Endothelial cell of umbilical vein (primary cell): ENCODE data around the gene CLCN4. TPM values are rescaled to one million over a fixed set of nuclear protein-coding genes. Genes with fewer than 3 reads are reported as not detected.

Experiments used
- BruUV-seq: library from RNA; stranded (reverse); fragments of 400-500 nt; replicated peaks from 2 replicates; lab custom pipeline; 2021; lab: Mats Ljungman, UMichigan
- CTCF ChIA-PET: fragments of 300-600, 350-600 bp; sonication (Branson Sonifier 250); formaldehyde crosslinking; loops from one replicate; lab custom pipeline; 2021; ENCODE audit warnings: antibody characterized with exemption, inconsistent platforms; lab: Charles Lee
- POLR2A ChIA-PET: fragments of 300-600, 350-600 bp; sonication (Branson Sonifier 250); formaldehyde crosslinking; loops from one replicate; lab custom pipeline; 2021; ENCODE audit warnings: antibody characterized with exemption, inconsistent platforms; lab: Charles Lee
- DNase-seq: peaks from one replicate; pipeline ENCODE4 v3.0.0-alpha.2; 2011; ENCODE audit warnings: low read depth, low spot score
- FAIRE-seq: peaks from 2 replicates; lab custom pipeline; 2011; peaks lifted over from hg19 to GRCh38; lab: Jason Lieb, UNC
- H2AFZ ChIP-seq: 2 replicates; pipeline ENCODE4 v1.6.0; 2012; ENCODE audit warnings: low read depth, low read length, control low read depth, inconsistent platforms
- H3K27ac ChIP-seq: 2 replicates; pipeline ENCODE4 v1.5.1; 2011; ENCODE audit warnings: low read depth, mild to moderate bottlenecking, control low read depth, low read length, moderate library complexity; ENCODE audit not compliant: insufficient read depth
- H3K27me3 ChIP-seq, 2 experiments: 2 replicates each; pipeline versions ENCODE4 v1.6.0 to v1.6.1; 2011; ENCODE audit warnings: low read length in 2 of 2, mixed read lengths in 1 of 2; ENCODE audit not compliant: control insufficient read depth in 2 of 2, insufficient read depth in 2 of 2
- H3K36me3 ChIP-seq, 2 experiments: 2 replicates in 1 of 2; 3 replicates in 1 of 2; pipeline ENCODE4 v1.5.1; 2011; ENCODE audit warnings: low read length in 2 of 2, mild to moderate bottlenecking in 1 of 2, moderate library complexity in 1 of 2; ENCODE audit not compliant: control insufficient read depth in 2 of 2, insufficient read depth in 2 of 2; ENCODE audit errors: extremely low read depth in 1 of 2
- H3K4me1 ChIP-seq: 3 replicates; pipeline ENCODE4 v1.5.1; 2011; ENCODE audit warnings: mild to moderate bottlenecking, low read length; ENCODE audit not compliant: control insufficient read depth, insufficient read depth; ENCODE audit errors: extremely low read depth
- H3K4me2 ChIP-seq: 2 replicates; pipeline ENCODE4 v1.6.1; 2011; ENCODE audit warnings: low read length, control low read depth, mixed read lengths; ENCODE audit not compliant: insufficient read depth
- H3K4me3 ChIP-seq, 3 experiments: fragments of 200-600 bp in 1 of 3; sonication (generic), shearing (Covaris generic) in 1 of 3; replicated peaks in 1 of 3; 2 replicates each; pipeline ENCODE4 v1.5.1; 2011 to 2016; ENCODE audit warnings: control low read depth in 3 of 3, low read length in 3 of 3, mild to moderate bottlenecking in 2 of 3, inconsistent platforms in 1 of 3, low read depth in 1 of 3, moderate library complexity in 1 of 3; ENCODE audit not compliant: insufficient read depth in 1 of 3
- H3K79me2 ChIP-seq: 2 replicates; pipeline ENCODE4 v1.6.0; 2012; ENCODE audit warnings: low read length, inconsistent platforms; ENCODE audit not compliant: control insufficient read depth, insufficient read depth
- H3K9ac ChIP-seq: replicated peaks from 2 replicates; pipeline ENCODE3; 2011; ENCODE audit warnings: low read length, control low read depth; ENCODE audit not compliant: insufficient read depth; ENCODE audit errors: extremely low read depth
- H3K9me1 ChIP-seq: replicated peaks from 3 replicates; pipeline ENCODE4 v1.6.0; 2011; ENCODE audit warnings: mild to moderate bottlenecking, low read length; ENCODE audit not compliant: control insufficient read depth, insufficient read depth; ENCODE audit errors: extremely low read depth
- H3K9me3 ChIP-seq: replicated peaks from 2 replicates; pipeline ENCODE4 v1.5.1; 2012; ENCODE audit warnings: low read length, inconsistent platforms; ENCODE audit not compliant: control insufficient read depth, insufficient read depth
- H4K20me1 ChIP-seq: replicated peaks from 2 replicates; pipeline ENCODE3; 2011; ENCODE audit warnings: mild to moderate bottlenecking, low read length; ENCODE audit not compliant: control insufficient read depth, insufficient read depth; ENCODE audit errors: extremely low read depth
- EZH2 ChIP-seq: IDR thresholded peaks from 2 replicates; pipeline ENCODE4 v1.6.1; 2012; ENCODE audit warnings: borderline replicate concordance, low read depth, mild to moderate bottlenecking, moderate library complexity, low read length, inconsistent platforms; ENCODE audit not compliant: severe bottlenecking
- FOS ChIP-seq: IDR thresholded peaks from 2 replicates; pipeline ENCODE4 v1.6.1; 2011; ENCODE audit warnings: mild to moderate bottlenecking, low read length, moderate library complexity, borderline replicate concordance; ENCODE audit not compliant: insufficient read depth
- GATA2 ChIP-seq: IDR thresholded peaks from 2 replicates; pipeline ENCODE4 v1.7.0; 2011; ENCODE audit warnings: low read depth, mild to moderate bottlenecking, moderate library complexity, mixed read lengths, low read length; ENCODE audit not compliant: insufficient read length, insufficient read depth
- JUN ChIP-seq: IDR thresholded peaks from 2 replicates; pipeline ENCODE4 v1.6.1; 2011; ENCODE audit warnings: borderline replicate concordance, low read depth; ENCODE audit not compliant: insufficient read length, insufficient read depth
- MYC ChIP-seq: IDR thresholded peaks from one replicate; pipeline ENCODE4 v1.6.1; 2011; ENCODE audit warnings: mild to moderate bottlenecking, low read depth, low read length
- POLR2A ChIP-seq: IDR thresholded peaks from 2 replicates; pipeline ENCODE4 v1.6.1; 2012; ENCODE audit warnings: low read depth, mild to moderate bottlenecking, control low read depth, low read length
- POLR2AphosphoS5 ChIP-seq: IDR thresholded peaks from 2 replicates; pipeline ENCODE4 v1.6.1; 2012; ENCODE audit warnings: low read depth, mild to moderate bottlenecking, control low read depth, low read length, moderate library complexity; ENCODE audit not compliant: insufficient read depth
- dilution Hi-C: fragments of 300-500 bp; cut with MboI; formaldehyde crosslinking; loops from one replicate; pipeline ENCODE4 v1.15.0; 2019; ENCODE audit warnings: low sequenced_read_pairs; ENCODE audit not compliant: extremely low pct_ligation_motif_present
- intact Hi-C: fragments of 100-400 bp; cut with micrococcal nuclease; formaldehyde crosslinking; loops from one replicate; pipeline ENCODE4 v1.10.0; 2022
- polyA plus RNA-seq, 4 experiments: library from polyadenylated mRNA; depleted of rRNA in 3 of 4; stranded (reverse) in 3 of 4; unstranded in 1 of 4; fragments of >200 nt; gene quantifications; 2 replicates each; pipeline versions ENCODE4 v1.2.1 to v1.2.3, GENCODE V29; 2011 to 2012; ENCODE audit warnings: missing spikeins in 1 of 4
- total RNA-seq: library from RNA; stranded (reverse); gene quantifications from 2 replicates; pipeline ENCODE4 v1.2.3, GENCODE V29; 2021
- TF ChIP-seq, protein P1 (sequence below): IDR thresholded peaks from 2 replicates; pipeline ENCODE4 v1.6.1; 2011; ENCODE audit not compliant: insufficient read depth, insufficient read length
- TF ChIP-seq, protein P2 (sequence below), 2 donors: IDR thresholded peaks; 1 replicate in 1 of 2; 2 replicates in 1 of 2; pipeline ENCODE4 v1.5.1; 2011; ENCODE audit warnings: low read length in 2 of 2, mild to moderate bottlenecking in 2 of 2, moderate library complexity in 2 of 2, control low read depth in 1 of 2, inconsistent platforms in 1 of 2, low read depth in 1 of 2; ENCODE audit not compliant: insufficient read depth in 1 of 2; ENCODE audit errors: extremely low read depth in 1 of 2

Gene CLCN4
- total and polyA plus RNA-seq, 2 donors (not counting 3 experiments of a cell fraction or from before 2014, with no cell fraction given) = 7.6 to 19.8 TPM

DNA sequence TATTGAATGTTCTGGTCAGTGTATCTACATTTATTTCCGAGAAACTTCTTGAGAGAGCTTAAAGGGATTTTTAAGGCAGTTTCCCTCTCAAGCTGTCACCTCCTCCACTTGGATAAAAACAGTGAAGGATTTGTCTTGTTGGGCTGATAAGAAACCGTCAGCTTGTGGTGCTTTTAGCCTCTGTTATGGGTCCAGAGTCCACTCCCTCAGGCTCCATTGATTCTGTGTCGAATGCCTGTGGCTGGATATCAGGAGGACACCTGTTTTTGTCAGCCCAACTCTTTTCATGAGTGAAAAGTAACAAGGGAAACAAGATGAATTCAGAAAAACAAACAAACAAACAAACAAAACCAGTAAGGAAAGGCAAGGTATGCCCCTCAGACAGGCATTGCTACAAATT is 12.4 kb downstream of the CLCN4 start:
- no peaks in the 10 kb centered on the region for H3K9me1 ChIP-seq
- no peak overlapping the region for H3K27ac ChIP-seq
- H3K79me2 ChIP-seq = peaks cover 4% of the 10 kb centered on the region
- no peak overlapping the region for H3K9ac ChIP-seq
- BruUV-seq = no TSS peak
- dilution Hi-C loops (no loop called here), intact Hi-C loops (no loop called here)
- no peaks in the 10 kb centered on the region for H4K20me1 ChIP-seq
- ChIA-PET CTCF (no interaction called here), POLR2A (no interaction called here)
- H3K4me3 ChIP-seq = no peak overlapping the region
- no peak overlapping the region for H2AFZ ChIP-seq
- H3K4me2 ChIP-seq = no peak overlapping the region
- TF ChIP-seq FOS = no peak
- TF ChIP-seq, protein P1, sequence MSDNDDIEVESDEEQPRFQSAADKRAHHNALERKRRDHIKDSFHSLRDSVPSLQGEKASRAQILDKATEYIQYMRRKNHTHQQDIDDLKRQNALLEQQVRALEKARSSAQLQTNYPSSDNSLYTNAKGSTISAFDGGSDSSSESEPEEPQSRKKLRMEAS = no peak
- TF ChIP-seq, protein P2, sequence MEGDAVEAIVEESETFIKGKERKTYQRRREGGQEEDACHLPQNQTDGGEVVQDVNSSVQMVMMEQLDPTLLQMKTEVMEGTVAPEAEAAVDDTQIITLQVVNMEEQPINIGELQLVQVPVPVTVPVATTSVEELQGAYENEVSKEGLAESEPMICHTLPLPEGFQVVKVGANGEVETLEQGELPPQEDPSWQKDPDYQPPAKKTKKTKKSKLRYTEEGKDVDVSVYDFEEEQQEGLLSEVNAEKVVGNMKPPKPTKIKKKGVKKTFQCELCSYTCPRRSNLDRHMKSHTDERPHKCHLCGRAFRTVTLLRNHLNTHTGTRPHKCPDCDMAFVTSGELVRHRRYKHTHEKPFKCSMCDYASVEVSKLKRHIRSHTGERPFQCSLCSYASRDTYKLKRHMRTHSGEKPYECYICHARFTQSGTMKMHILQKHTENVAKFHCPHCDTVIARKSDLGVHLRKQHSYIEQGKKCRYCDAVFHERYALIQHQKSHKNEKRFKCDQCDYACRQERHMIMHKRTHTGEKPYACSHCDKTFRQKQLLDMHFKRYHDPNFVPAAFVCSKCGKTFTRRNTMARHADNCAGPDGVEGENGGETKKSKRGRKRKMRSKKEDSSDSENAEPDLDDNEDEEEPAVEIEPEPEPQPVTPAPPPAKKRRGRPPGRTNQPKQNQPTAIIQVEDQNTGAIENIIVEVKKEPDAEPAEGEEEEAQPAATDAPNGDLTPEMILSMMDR (IDR thresholded peaks at IDR 0.05; ENCODE audit: extremely low read depth in 1 of 2, insufficient read depth in 1 of 2, low read depth in 1 of 2, low read length in 2 of 2) = no peak
- no peak for TF ChIP-seq MYC
- TF ChIP-seq JUN = no peak
- TF ChIP-seq POLR2A = no peak
- no peak for TF ChIP-seq EZH2
- TF ChIP-seq POLR2AphosphoS5 = no peak
- TF ChIP-seq GATA2 = no peak
- DNase-seq (no peak), FAIRE-seq (no peak)
- H3K4me1 ChIP-seq = peaks cover 9% of the 10 kb centered on the region
- no peaks in the 10 kb centered on the region for H3K36me3 ChIP-seq
- H3K9me3 ChIP-seq = no peaks in the 10 kb centered on the region
- H3K27me3 ChIP-seq = no peaks in the 10 kb centered on the region
